A673 (cell line): ENCODE measurements around the gene MAGI1. TPM values are rescaled to one million over a fixed set of nuclear protein-coding genes. Genes with fewer than 3 reads are reported as not detected.

Experiments used
- BruUV-seq: library from RNA; stranded (reverse); fragments of 400-500 nt; replicated peaks from 2 replicates; lab custom pipeline; 2021; lab: Mats Ljungman, UMichigan
- CTCF ChIA-PET: fragments of 300-600 bp; sonication (Branson Sonifier 250); formaldehyde crosslinking; loops from one replicate; lab custom pipeline; 2022; ENCODE audit warnings: antibody characterized with exemption; lab: Charles Lee
- POLR2A ChIA-PET: fragments of 300-600 bp; sonication (Branson Sonifier 250); formaldehyde crosslinking; loops from one replicate; lab custom pipeline; 2022; ENCODE audit warnings: antibody characterized with exemption; ENCODE audit not compliant: low non-redundant PET; lab: Charles Lee
- DNase-seq: peaks from one replicate; pipeline ENCODE4 v3.0.0-alpha.2; 2015; ENCODE audit warnings: low spot score
- H3K27ac ChIP-seq: fragments of 200-600 bp; sonication (generic); 2 replicates; pipeline ENCODE4 v1.5.1; 2016; ENCODE audit warnings: mixed run types, low read depth, mild to moderate bottlenecking, mixed read lengths, antibody characterized with exemption, low read length; ENCODE audit not compliant: poor library complexity, severe bottlenecking
- H3K27me3 ChIP-seq: fragments of 200-600 bp; sonication (generic); replicated peaks from 2 replicates; pipeline ENCODE4 v1.6.1; 2017; ENCODE audit warnings: mixed run types, low read depth, mild to moderate bottlenecking, mixed read lengths, antibody characterized with exemption, low read length; ENCODE audit not compliant: insufficient read depth, poor library complexity
- H3K36me3 ChIP-seq: fragments of 200-600 bp; sonication (generic); 2 replicates; pipeline ENCODE4 v1.6.1; 2016; ENCODE audit warnings: mixed run types, mild to moderate bottlenecking, mixed read lengths, antibody characterized with exemption, low read length; ENCODE audit not compliant: insufficient read depth, poor library complexity, severe bottlenecking
- H3K4me1 ChIP-seq: fragments of 200-600 bp; sonication (generic); 2 replicates; pipeline ENCODE4 v1.6.1; 2017; ENCODE audit warnings: mixed run types, mild to moderate bottlenecking, mixed read lengths, antibody characterized with exemption, low read length; ENCODE audit not compliant: insufficient read depth, poor library complexity, severe bottlenecking
- H3K4me3 ChIP-seq: fragments of 200-600 bp; sonication (generic); 2 replicates; pipeline ENCODE4 v1.5.1; 2016; ENCODE audit warnings: low read depth, mixed run types, mild to moderate bottlenecking, mixed read lengths, low read length; ENCODE audit not compliant: poor library complexity, severe bottlenecking
- H3K9me3 ChIP-seq: fragments of 200-600 bp; sonication (generic); 2 replicates; pipeline ENCODE4 v1.6.1; 2016; ENCODE audit warnings: mixed run types, low read depth, mild to moderate bottlenecking, mixed read lengths, antibody characterized with exemption, low read length; ENCODE audit not compliant: poor library complexity, severe bottlenecking
- EZH2 ChIP-seq: fragments of 200-600 bp; sonication (generic); IDR thresholded peaks from 2 replicates; pipeline ENCODE4 v1.6.1; 2017; ENCODE audit warnings: borderline replicate concordance, low read depth, mild to moderate bottlenecking, mixed read lengths, antibody characterized with exemption, low read length; ENCODE audit not compliant: poor library complexity, severe bottlenecking
- intact Hi-C: fragments of 100-400 bp; cut with micrococcal nuclease; formaldehyde crosslinking; loops from one replicate; pipeline ENCODE4 v1.10.0; 2022; ENCODE audit not compliant: unreplicated experiment
- total RNA-seq: library from RNA; stranded (reverse); gene quantifications from 2 replicates; pipeline ENCODE4 v1.2.3, GENCODE V29; 2021
- TF ChIP-seq, protein P1 (sequence below): fragments of 300-800, 200-600 bp; sonication (generic); conservative IDR thresholded peaks from 2 replicates; pipeline ENCODE4 v1.5.1; 2017; ENCODE audit warnings: low read depth, mild to moderate bottlenecking, antibody characterized with exemption, low read length, moderate library complexity, mixed read lengths

MAGI1 gene
- total RNA-seq, 1 experiment from 2014 or later: 30.5 TPM

- Histone ChIP-seq H3K27me3 (no peaks in the 10 kb centered on the region), H3K9me3 (peaks cover 15% of the 10 kb centered on the region), H3K36me3 (no peaks in the 10 kb centered on the region), H3K4me3 (no peak overlapping the region), H3K27ac (no peak overlapping the region), H3K4me1 (no peaks in the 10 kb centered on the region)
- TF ChIP-seq, protein P1, sequence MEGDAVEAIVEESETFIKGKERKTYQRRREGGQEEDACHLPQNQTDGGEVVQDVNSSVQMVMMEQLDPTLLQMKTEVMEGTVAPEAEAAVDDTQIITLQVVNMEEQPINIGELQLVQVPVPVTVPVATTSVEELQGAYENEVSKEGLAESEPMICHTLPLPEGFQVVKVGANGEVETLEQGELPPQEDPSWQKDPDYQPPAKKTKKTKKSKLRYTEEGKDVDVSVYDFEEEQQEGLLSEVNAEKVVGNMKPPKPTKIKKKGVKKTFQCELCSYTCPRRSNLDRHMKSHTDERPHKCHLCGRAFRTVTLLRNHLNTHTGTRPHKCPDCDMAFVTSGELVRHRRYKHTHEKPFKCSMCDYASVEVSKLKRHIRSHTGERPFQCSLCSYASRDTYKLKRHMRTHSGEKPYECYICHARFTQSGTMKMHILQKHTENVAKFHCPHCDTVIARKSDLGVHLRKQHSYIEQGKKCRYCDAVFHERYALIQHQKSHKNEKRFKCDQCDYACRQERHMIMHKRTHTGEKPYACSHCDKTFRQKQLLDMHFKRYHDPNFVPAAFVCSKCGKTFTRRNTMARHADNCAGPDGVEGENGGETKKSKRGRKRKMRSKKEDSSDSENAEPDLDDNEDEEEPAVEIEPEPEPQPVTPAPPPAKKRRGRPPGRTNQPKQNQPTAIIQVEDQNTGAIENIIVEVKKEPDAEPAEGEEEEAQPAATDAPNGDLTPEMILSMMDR: no peak
- TF ChIP-seq EZH2: no peak
- intact Hi-C loops: no loop called here
- POLR2A ChIA-PET: no interaction called here
- DNase-seq: no peak
- no TSS peak for BruUV-seq
- CTCF ChIA-PET: no interaction called here
Measured at GRCh38 chr3:65650247-65650646, 388.5 kb downstream of the MAGI1 start.

DNA sequence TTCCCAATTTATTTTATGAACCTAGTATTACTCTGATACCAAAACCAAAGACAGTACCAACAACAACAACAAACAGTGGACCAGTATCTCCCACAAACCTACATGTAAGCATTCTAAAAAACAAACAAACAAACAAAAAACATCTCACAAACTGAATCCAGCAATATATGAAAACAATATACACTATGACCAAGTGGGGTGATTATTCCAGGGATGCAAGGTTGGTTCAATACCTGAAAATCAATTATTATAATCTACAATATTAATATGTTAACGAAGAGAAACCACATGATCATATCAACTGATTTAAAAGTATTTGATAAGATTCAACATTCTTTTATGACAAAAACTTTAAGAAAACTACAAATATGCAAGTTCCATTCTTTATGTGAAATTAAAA, 391.3 kb downstream of the MAGI1 start:
- DNase-seq: no peak
- Histone ChIP-seq H3K9me3 (peaks cover 15% of the 10 kb centered on the region), H3K27me3 (no peaks in the 10 kb centered on the region), H3K4me1 (no peaks in the 10 kb centered on the region), H3K36me3 (no peaks in the 10 kb centered on the region), H3K4me3 (no peak overlapping the region), H3K27ac (no peak overlapping the region)
- intact Hi-C loops: no loop called here
- TF ChIP-seq, protein P1: no peak
- no peak for TF ChIP-seq EZH2
- POLR2A ChIA-PET: no interaction called here
- BruUV-seq: no TSS peak
- CTCF ChIA-PET: no interaction called here

DNA sequence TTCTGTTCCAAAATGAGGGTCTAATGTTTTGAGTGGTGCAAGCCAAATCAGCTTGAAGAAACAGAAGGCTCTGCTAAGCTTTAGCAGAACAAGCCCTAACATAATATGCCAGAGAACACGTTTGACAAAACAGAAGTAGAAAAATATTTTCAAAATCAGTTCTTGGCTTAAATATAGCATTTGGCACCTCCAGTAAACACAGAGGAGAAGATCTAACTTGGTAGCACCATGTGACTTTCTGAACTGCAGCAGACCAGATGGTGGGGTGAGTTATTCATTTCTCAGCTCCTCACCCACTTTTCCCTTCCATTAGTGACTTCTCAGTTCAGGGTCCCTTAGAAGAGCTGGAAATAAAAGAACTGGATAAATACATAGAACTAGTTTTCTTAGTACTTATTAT, 395.8 kb downstream of the MAGI1 start:
- POLR2A ChIA-PET: interaction anchor here (0.7 kb wide), 1 partner anchor 13 kb away, joined by 4 read pairs; no protein-coding TSS in a partner anchor
- no TSS peak for BruUV-seq

More for the DNA sequence above, 395.8 kb downstream of the MAGI1 start:
- Histone ChIP-seq H3K4me1 (no peaks in the 10 kb centered on the region), H3K27me3 (no peaks in the 10 kb centered on the region), H3K4me3 (no peak overlapping the region), H3K36me3 (no peaks in the 10 kb centered on the region), H3K27ac (no peak overlapping the region), H3K9me3 (peaks cover 15% of the 10 kb centered on the region)
- TF ChIP-seq, protein P1: no peak
- no peak for TF ChIP-seq EZH2
- no peak for DNase-seq
- CTCF ChIA-PET: no interaction called here
- intact Hi-C loops: no loop called here
